GM19043 (cell line): ENCODE results near the gene MT1H.
"Not testable (repeated sequence)": the region's sequence is repeated elsewhere in the genome, so short reads cannot be mapped to it uniquely, and the experiment has no call there.

Experiments
- ATAC-seq: cut with Tn5 transposase; IDR thresholded peaks from one replicate; pipeline ENCODE4 v1.9.1; 2021; ENCODE audit warnings: low read depth; ENCODE audit not compliant: unreplicated experiment

The MT1H gene

DNA sequence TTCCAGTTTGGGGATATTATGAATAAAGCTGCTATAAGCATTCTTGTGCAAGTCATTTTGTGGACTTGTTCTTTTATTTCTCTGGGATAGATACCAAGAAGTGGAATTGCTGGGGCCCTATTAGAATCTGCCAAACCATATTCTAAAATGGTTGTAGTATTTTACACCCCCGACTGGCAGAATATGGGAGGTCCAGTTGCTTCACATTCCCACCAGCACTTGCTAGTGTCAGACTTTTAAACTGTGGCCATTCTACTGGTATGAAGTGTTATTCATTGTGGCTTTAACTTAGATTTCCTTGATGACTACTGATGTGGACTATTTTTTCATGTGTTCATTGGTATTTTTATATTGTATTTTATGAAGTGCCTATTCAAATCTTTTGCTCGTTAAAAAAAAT, 42.2 kb downstream of the MT1H start:
- ATAC-seq: no peak

GRCh38 chr16:56713794-56714193, 44.2 kb downstream of the MT1H start:
- ATAC-seq: no peak

- no peak for ATAC-seq
These were observed 45.5 kb downstream of the MT1H start for GRCh38 chr16:56715126-56715525.

DNA sequence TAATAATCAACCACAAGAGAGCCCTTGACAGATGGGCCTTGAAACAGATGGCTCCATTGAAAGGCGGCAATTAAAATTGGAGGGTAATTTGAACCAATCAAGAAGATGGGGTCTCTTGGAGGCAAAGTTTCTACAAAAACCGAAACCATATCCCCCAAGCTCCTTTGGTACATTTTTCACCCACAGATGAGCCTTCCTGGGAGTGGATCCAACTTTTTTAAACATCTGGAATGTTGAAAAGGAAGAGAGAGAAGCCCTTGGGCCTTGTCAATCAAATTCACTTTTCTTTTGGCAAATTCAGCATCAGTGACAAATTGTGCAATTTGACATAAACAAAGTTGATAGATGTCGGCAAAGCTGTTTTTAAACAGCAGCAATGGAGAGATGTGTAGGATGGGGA, 47.1 kb downstream of the MT1H start:
- no peak for ATAC-seq

DNA sequence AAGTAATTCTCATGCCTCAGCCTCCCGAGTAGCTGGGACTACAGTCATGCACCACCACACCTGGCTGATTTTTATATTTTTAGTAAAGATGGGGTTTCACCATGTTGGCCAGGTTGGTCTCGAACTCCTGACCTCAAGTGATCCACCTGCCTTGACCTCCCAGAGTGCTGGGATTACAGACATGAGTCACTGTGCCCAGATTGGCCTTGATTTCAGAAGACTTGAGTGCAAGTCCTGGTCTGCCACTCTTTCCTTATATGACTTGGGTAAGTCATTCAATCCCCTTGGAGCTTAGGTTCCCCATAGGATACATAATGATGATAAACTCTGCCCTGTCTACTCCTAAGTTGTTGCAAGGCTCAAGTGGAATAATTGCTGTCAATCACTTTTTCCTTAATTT, 47.9 kb downstream of the MT1H start:
- ATAC-seq: not testable (repeated sequence)
